Measurements from ENCODE around the gene ZDHHC22. TPM values are rescaled to one million over a fixed set of nuclear protein-coding genes. Genes with fewer than 3 reads are reported as not detected.

The ZDHHC22 gene
- total and polyA plus RNA-seq, 2 of the 13 experiments (the other 11 are each of a cell fraction or from before 2014, with no cell fraction given): not detected

GRCh38 chr14:77106666-77107065 is 34.9 kb downstream of the ZDHHC22 start (continued):
- TF ChIP-seq NR3C1 (CRISPR knock-in tag; IDR thresholded peaks at IDR 0.05) (no peak), ZKSCAN5 (CRISPR knock-in tag; IDR thresholded peaks at IDR 0.05) (no peak), LCORL (IDR thresholded peaks at IDR 0.05) (no peak), LCORL (CRISPR knock-in tag; IDR thresholded peaks at IDR 0.05) (no peak), IKZF5 (CRISPR knock-in tag; IDR thresholded peaks at IDR 0.05) (no peak), ZFAT (CRISPR knock-in tag; conservative IDR thresholded peaks at IDR 0.05) (no peak)
- TF ChIP-seq, protein P1, sequence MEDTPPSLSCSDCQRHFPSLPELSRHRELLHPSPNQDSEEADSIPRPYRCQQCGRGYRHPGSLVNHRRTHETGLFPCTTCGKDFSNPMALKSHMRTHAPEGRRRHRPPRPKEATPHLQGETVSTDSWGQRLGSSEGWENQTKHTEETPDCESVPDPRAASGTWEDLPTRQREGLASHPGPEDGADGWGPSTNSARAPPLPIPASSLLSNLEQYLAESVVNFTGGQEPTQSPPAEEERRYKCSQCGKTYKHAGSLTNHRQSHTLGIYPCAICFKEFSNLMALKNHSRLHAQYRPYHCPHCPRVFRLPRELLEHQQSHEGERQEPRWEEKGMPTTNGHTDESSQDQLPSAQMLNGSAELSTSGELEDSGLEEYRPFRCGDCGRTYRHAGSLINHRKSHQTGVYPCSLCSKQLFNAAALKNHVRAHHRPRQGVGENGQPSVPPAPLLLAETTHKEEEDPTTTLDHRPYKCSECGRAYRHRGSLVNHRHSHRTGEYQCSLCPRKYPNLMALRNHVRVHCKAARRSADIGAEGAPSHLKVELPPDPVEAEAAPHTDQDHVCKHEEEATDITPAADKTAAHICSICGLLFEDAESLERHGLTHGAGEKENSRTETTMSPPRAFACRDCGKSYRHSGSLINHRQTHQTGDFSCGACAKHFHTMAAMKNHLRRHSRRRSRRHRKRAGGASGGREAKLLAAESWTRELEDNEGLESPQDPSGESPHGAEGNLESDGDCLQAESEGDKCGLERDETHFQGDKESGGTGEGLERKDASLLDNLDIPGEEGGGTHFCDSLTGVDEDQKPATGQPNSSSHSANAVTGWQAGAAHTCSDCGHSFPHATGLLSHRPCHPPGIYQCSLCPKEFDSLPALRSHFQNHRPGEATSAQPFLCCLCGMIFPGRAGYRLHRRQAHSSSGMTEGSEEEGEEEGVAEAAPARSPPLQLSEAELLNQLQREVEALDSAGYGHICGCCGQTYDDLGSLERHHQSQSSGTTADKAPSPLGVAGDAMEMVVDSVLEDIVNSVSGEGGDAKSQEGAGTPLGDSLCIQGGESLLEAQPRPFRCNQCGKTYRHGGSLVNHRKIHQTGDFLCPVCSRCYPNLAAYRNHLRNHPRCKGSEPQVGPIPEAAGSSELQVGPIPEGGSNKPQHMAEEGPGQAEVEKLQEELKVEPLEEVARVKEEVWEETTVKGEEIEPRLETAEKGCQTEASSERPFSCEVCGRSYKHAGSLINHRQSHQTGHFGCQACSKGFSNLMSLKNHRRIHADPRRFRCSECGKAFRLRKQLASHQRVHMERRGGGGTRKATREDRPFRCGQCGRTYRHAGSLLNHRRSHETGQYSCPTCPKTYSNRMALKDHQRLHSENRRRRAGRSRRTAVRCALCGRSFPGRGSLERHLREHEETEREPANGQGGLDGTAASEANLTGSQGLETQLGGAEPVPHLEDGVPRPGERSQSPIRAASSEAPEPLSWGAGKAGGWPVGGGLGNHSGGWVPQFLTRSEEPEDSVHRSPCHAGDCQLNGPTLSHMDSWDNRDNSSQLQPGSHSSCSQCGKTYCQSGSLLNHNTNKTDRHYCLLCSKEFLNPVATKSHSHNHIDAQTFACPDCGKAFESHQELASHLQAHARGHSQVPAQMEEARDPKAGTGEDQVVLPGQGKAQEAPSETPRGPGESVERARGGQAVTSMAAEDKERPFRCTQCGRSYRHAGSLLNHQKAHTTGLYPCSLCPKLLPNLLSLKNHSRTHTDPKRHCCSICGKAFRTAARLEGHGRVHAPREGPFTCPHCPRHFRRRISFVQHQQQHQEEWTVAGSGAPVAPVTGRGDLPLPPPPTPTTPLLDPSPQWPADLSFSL (CRISPR knock-in tag; IDR thresholded peaks at IDR 0.05): no peak

All from HepG2 (cell line).